HEK293 (cell line): Measurements from ENCODE around the gene PPP2R2B.

Experiments used
- CTCF ChIA-PET: fragments of 350-600 bp; formaldehyde crosslinking; extraction: SDS; loops from one replicate; lab custom pipeline; 2021; ENCODE audit warnings: antibody characterized with exemption; lab: Yijun Ruan, JAX
- POLR2A ChIA-PET: fragments of 300-600 bp; formaldehyde crosslinking; extraction: SDS; loops from one replicate; lab custom pipeline; 2020; ENCODE audit warnings: antibody characterized with exemption, inconsistent platforms; lab: Yijun Ruan, JAX
- H3K27ac ChIP-seq: fragments of 200-500 bp; sonication (Bioruptor generic); 2 replicates; pipeline ENCODE4 v1.5.1; 2014; ENCODE audit warnings: low read depth, low read length, control low read depth, inconsistent platforms; ENCODE audit errors: extremely low read depth
- H3K36me3 ChIP-seq, 2 experiments: fragments of 200-500 bp in 1 of 2; sonication (Bioruptor generic) in 1 of 2; 1 replicate in 1 of 2; 2 replicates in 1 of 2; pipeline ENCODE4 v1.5.1; 2014 to 2017; ENCODE audit warnings: inconsistent platforms in 2 of 2, low read length in 2 of 2; ENCODE audit not compliant: control insufficient read depth in 2 of 2, insufficient read depth in 1 of 2
- H3K4me1 ChIP-seq: fragments of 200-500 bp; sonication (Bioruptor generic); 2 replicates; pipeline ENCODE4 v1.5.1; 2014; ENCODE audit warnings: mild to moderate bottlenecking, low read length, inconsistent platforms; ENCODE audit not compliant: control insufficient read depth, insufficient read depth
- H3K4me3 ChIP-seq: 2 replicates; pipeline ENCODE4 v1.5.1; 2011; ENCODE audit warnings: low read depth, mild to moderate bottlenecking, control low read depth, low read length, moderate library complexity
- H3K9me3 ChIP-seq: fragments of 200-500 bp; sonication (Bioruptor generic); 2 replicates; pipeline ENCODE4 v1.5.1; 2014; ENCODE audit warnings: low read depth, low read length, inconsistent platforms; ENCODE audit not compliant: control insufficient read depth, insufficient read depth
- KLF8 ChIP-seq: fragments of 450-650 bp; formaldehyde crosslinking; IDR thresholded peaks from 2 replicates; pipeline ENCODE4 v1.5.1; 2016; ENCODE audit warnings: missing biosample characterization, missing genetic modification characterization
- RBAK ChIP-seq: fragments of 450-650 bp; formaldehyde crosslinking; IDR thresholded peaks from 2 replicates; pipeline ENCODE4 v1.5.1; 2016; ENCODE audit warnings: missing biosample characterization, missing genetic modification characterization
- REST ChIP-seq: fragments of 450-650 bp; formaldehyde crosslinking; IDR thresholded peaks from 2 replicates; pipeline ENCODE4 v1.5.1; 2016; ENCODE audit warnings: missing biosample characterization, missing genetic modification characterization
- SCRT1 ChIP-seq: fragments of 450-650 bp; formaldehyde crosslinking; IDR thresholded peaks from 2 replicates; pipeline ENCODE4 v1.5.1; 2016; ENCODE audit warnings: missing biosample characterization, missing genetic modification characterization, borderline replicate concordance
- YY1 ChIP-seq: fragments of 450-650 bp; formaldehyde crosslinking; IDR thresholded peaks from 2 replicates; pipeline ENCODE4 v1.5.1; 2018; ENCODE audit warnings: missing biosample characterization, missing genetic modification characterization
- YY2 ChIP-seq: fragments of 450-650 bp; formaldehyde crosslinking; IDR thresholded peaks from 2 replicates; pipeline ENCODE4 v1.5.1; 2016; ENCODE audit warnings: missing biosample characterization, missing genetic modification characterization
- ZEB2 ChIP-seq: fragments of 450-650 bp; formaldehyde crosslinking; IDR thresholded peaks from 2 replicates; pipeline ENCODE4 v1.5.1; 2016; ENCODE audit warnings: missing biosample characterization, missing genetic modification characterization
- ZIC2 ChIP-seq: fragments of 450-650 bp; formaldehyde crosslinking; IDR thresholded peaks from 2 replicates; pipeline ENCODE4 v1.5.1; 2016; ENCODE audit warnings: missing biosample characterization, missing genetic modification characterization
- ZNF155 ChIP-seq: fragments of 450-650 bp; formaldehyde crosslinking; IDR thresholded peaks from 2 replicates; pipeline ENCODE4 v1.5.1; 2016; ENCODE audit warnings: missing biosample characterization, missing genetic modification characterization
- ZNF16 ChIP-seq: fragments of 450-650 bp; formaldehyde crosslinking; IDR thresholded peaks from 2 replicates; pipeline ENCODE4 v1.5.1; 2016; ENCODE audit warnings: low read depth, missing biosample characterization, missing genetic modification characterization
- ZNF280D ChIP-seq: fragments of 450-650 bp; formaldehyde crosslinking; IDR thresholded peaks from 2 replicates; pipeline ENCODE4 v1.5.1; 2016; ENCODE audit warnings: missing biosample characterization, missing genetic modification characterization
- ZNF324 ChIP-seq: fragments of 450-650 bp; formaldehyde crosslinking; IDR thresholded peaks from 2 replicates; pipeline ENCODE4 v1.5.1; 2016; ENCODE audit warnings: missing biosample characterization, missing genetic modification characterization
- ZNF548 ChIP-seq: fragments of 450-650 bp; formaldehyde crosslinking; IDR thresholded peaks from 2 replicates; pipeline ENCODE4 v1.5.1; 2016; ENCODE audit warnings: missing biosample characterization, missing genetic modification characterization
- ZNF580 ChIP-seq: fragments of 450-650 bp; formaldehyde crosslinking; IDR thresholded peaks from 2 replicates; pipeline ENCODE4 v1.5.1; 2016; ENCODE audit warnings: missing biosample characterization, missing genetic modification characterization
- ZNF677 ChIP-seq: fragments of 450-650 bp; IDR thresholded peaks from 2 replicates; pipeline ENCODE4 v1.5.0; 2018; ENCODE audit warnings: missing biosample characterization, mild to moderate bottlenecking, missing genetic modification characterization, moderate library complexity
- ZNF776 ChIP-seq: fragments of 450-650 bp; formaldehyde crosslinking; IDR thresholded peaks from 2 replicates; pipeline ENCODE4 v1.5.0; 2017; ENCODE audit warnings: missing biosample characterization, missing genetic modification characterization, borderline replicate concordance
- ZNF830 ChIP-seq: fragments of 450-650 bp; IDR thresholded peaks from 2 replicates; pipeline ENCODE4 v1.5.0; 2018; ENCODE audit warnings: missing biosample characterization, missing genetic modification characterization, low read depth, mild to moderate bottlenecking, moderate library complexity
- ZNF843 ChIP-seq: fragments of 450-650 bp; formaldehyde crosslinking; IDR thresholded peaks from 2 replicates; pipeline ENCODE4 v1.5.1; 2016; ENCODE audit warnings: missing biosample characterization, missing genetic modification characterization
- ZSCAN5A ChIP-seq: fragments of 450-650 bp; formaldehyde crosslinking; IDR thresholded peaks from 2 replicates; pipeline ENCODE4 v1.5.1; 2016; ENCODE audit warnings: missing biosample characterization, missing genetic modification characterization
- TF ChIP-seq, protein P1 (sequence below): fragments of 450-650 bp; formaldehyde crosslinking; optimal IDR thresholded peaks from 2 replicates; pipeline ENCODE3; 2016; ENCODE audit warnings: missing biosample characterization, mild to moderate bottlenecking, missing genetic modification characterization

Gene PPP2R2B

DNA sequence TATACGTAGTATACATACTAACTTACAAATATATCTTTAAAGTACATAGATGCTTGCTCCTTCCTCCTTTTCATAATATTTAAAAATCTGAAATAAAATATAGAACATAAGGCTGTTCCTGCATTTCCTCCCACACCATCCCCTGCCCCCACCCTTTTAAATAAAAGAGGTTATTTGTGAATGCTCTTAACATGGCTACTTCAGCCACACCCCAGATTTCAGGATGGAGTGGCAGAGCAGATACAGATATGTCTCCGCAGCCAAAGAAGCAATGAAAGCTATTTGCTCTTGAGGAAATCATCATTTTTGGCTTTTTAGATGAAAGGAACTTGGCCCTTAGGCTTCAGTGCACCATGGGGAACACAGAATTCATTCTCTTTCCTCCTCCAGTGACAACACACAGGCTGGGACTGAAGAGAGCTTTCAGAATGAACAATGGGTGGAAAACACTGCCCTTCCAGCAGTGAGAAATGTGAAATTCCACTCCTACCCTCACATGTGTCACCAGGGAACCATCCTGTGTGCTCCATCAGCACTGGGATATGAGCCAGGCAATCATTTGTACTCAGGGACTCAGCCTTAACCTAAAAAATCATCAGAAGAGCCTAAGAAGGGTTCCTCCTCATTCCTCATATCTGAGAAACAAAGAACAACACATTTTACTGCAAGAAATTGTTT, 134.3 kb downstream of the PPP2R2B start (continued):
- TF ChIP-seq ZNF280D (tag by site-specific recombination) (no peak), ZIC2 (tag by site-specific recombination) (no peak), ZSCAN5A (no peak), SCRT1 (tag by site-specific recombination) (no peak), ZNF16 (tag by site-specific recombination) (no peak), ZNF580 (no peak), ZNF843 (tag by site-specific recombination) (no peak), YY2 (tag by site-specific recombination) (no peak), ZNF155 (tag by site-specific recombination) (no peak), RBAK (tag by site-specific recombination) (no peak), ZNF548 (tag by site-specific recombination) (no peak)

GRCh38 chr5:146734936-146735577, 143.5 kb downstream of the PPP2R2B start:
- POLR2A ChIA-PET: no interaction called here
- H3K9me3 ChIP-seq: no peaks in the 10 kb centered on the region
- H3K4me1 ChIP-seq: no peaks in the 10 kb centered on the region
- TF ChIP-seq ZNF830 (tag by site-specific recombination) (no peak), REST (tag by site-specific recombination) (no peak)
- CTCF ChIA-PET: no interaction called here
- H3K27ac ChIP-seq: no peak overlapping the region
- no peaks in the 10 kb centered on the region for H3K36me3 ChIP-seq
- H3K4me3 ChIP-seq: no peak overlapping the region

DNA sequence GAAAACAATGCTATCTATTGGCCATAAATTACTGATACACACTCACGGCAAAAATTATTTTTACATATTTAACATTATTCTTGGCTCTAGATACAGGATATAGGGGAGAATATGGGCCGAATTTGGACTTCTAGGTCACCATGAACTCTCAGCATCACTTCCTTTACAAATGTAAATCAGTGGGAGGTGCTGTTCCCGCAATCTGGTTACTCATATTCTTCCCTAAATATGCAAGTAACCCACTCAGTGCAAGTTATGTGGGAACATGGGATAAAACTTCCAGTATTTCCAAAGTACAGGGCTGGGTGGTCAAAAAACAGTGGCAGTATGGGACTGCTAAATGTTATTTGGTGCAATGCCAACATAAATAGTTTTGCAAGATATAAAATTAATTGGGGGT, 145.6 kb downstream of the PPP2R2B start:
- Histone ChIP-seq H3K4me1 (no peaks in the 10 kb centered on the region), H3K27ac (no peak overlapping the region), H3K36me3 (no peaks in the 10 kb centered on the region), H3K9me3 (no peaks in the 10 kb centered on the region), H3K4me3 (no peak overlapping the region)
- ChIA-PET POLR2A (no interaction called here), CTCF (interaction anchor here (1.1 kb wide), 1 partner anchor 167 kb away, joined by 4 read pairs; no protein-coding TSS in a partner anchor)
- TF ChIP-seq KLF8 (tag by site-specific recombination): no peak
- TF ChIP-seq YY1 (tag by site-specific recombination): no peak
- TF ChIP-seq ZNF843 (tag by site-specific recombination): no peak
- TF ChIP-seq ZEB2 (tag by site-specific recombination): no peak
- TF ChIP-seq ZNF677: no peak
- no peak for TF ChIP-seq ZNF324
- no peak for TF ChIP-seq ZNF776 (tag by site-specific recombination)
- TF ChIP-seq, protein P1, sequence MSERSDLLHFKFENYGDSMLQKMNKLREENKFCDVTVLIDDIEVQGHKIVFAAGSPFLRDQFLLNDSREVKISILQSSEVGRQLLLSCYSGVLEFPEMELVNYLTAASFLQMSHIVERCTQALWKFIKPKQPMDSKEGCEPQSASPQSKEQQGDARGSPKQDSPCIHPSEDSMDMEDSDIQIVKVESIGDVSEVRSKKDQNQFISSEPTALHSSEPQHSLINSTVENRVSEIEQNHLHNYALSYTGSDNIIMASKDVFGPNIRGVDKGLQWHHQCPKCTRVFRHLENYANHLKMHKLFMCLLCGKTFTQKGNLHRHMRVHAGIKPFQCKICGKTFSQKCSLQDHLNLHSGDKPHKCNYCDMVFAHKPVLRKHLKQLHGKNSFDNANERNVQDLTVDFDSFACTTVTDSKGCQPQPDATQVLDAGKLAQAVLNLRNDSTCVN: no peak
